ENCODE results near the gene CHRND.

- TF ChIP-seq CTCF (tag by site-specific recombination; IDR thresholded peaks at IDR 0.05) (peak; percentile 92), ZNF670 (tag by site-specific recombination; IDR thresholded peaks at IDR 0.05; ENCODE audit: low read depth) (no peak), ZFP41 (tag by site-specific recombination; IDR thresholded peaks at IDR 0.05; ENCODE audit: borderline replicate concordance) (no peak), OSR2 (tag by site-specific recombination; IDR thresholded peaks at IDR 0.05) (no peak), ZBTB7A (tag by site-specific recombination; IDR thresholded peaks at IDR 0.05; ENCODE audit: low read depth) (no peak; the same call in 1 of the 2 replicates)
- TF ChIP-seq, protein P1, sequence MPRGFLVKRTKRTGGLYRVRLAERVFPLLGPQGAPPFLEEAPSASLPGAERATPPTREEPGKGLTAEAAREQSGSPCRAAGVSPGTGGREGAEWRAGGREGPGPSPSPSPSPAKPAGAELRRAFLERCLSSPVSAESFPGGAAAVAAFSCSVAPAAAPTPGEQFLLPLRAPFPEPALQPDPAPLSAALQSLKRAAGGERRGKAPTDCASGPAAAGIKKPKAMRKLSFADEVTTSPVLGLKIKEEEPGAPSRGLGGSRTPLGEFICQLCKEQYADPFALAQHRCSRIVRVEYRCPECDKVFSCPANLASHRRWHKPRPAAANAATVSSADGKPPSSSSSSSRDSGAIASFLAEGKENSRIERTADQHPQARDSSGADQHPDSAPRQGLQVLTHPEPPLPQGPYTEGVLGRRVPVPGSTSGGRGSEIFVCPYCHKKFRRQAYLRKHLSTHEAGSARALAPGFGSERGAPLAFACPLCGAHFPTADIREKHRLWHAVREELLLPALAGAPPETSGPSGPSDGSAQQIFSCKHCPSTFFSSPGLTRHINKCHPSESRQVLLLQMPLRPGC (tag by site-specific recombination; IDR thresholded peaks at IDR 0.05), result 0 out of 2 replicates have a peak, but pooled peaks have one; percentile 33
These were observed 24.6 kb downstream of the CHRND start, which contains the start of the genes EIF4E2 and TIGD1 for GRCh38 chr2:232550354-232551249.
